ENCODE results near the gene AHCTF1. TPM values are rescaled to one million over a fixed set of nuclear protein-coding genes. Genes with fewer than 3 reads are reported as not detected.

The AHCTF1 gene
- total and polyA plus RNA-seq, 9 of the 15 experiments (the other 6 are each of a cell fraction or from before 2014, with no cell fraction given): 9.4 to 102 (median 47.6) TPM

GRCh38 chr1:246891105-246891504 lies 40.6 kb downstream of the AHCTF1 start:
- no TSS peak for BruUV-seq (replicated peaks)
- peaks cover 5% of the 10 kb centered on the region; the same call in 2 of the 3 replicates for H3K79me2 ChIP-seq (ENCODE audit: control insufficient read depth, insufficient read depth, low read length)
- no peak overlapping the region for H2AFZ ChIP-seq (ENCODE audit: low read depth, low read length)
- in situ Hi-C loops (cut with MboI): no loop called here
- no peak overlapping the region for H3K4me2 ChIP-seq (ENCODE audit: insufficient read depth, low read length)
- FAIRE-seq: no peak
- CTCF ChIA-PET (ENCODE audit: low intra/inter-chr PET ratio): no interaction called here
- H3K4me1 ChIP-seq (replicated peaks in 1 of 2; ENCODE audit: control insufficient read depth in 2 of 2, insufficient read depth in 2 of 2, low read length in 2 of 2): no peaks in the 10 kb centered on the region
- no peak for DNase-seq (ENCODE audit: extremely low read depth in 1 of 4, low spot score in 3 of 4)
- no peak for ATAC-seq
- no peaks in the 10 kb centered on the region for H3K9me1 ChIP-seq (ENCODE audit: control insufficient read depth, insufficient read depth, low read length)
- peaks cover 96% of the 10 kb centered on the region for H3K36me3 ChIP-seq (ENCODE audit: control insufficient read depth, insufficient read depth, low read length)
- H3K9me3 ChIP-seq (replicated peaks; ENCODE audit: control insufficient read depth, insufficient read depth, low read depth, low read length): no peaks in the 10 kb centered on the region
- H3K4me3 ChIP-seq: no peak overlapping the region
- POLR2A ChIA-PET: interaction anchor here (1.1 to 2.0 kb wide), 3 partner anchors 11 to 15 kb away, joined by 4 to 7 read pairs (median 4); no protein-coding TSS in a partner anchor
- H3K9ac ChIP-seq (ENCODE audit: insufficient read depth in 1 of 2, low read depth in 2 of 2, low read length in 2 of 2): no peak overlapping the region
- H3K27ac ChIP-seq (ENCODE audit: extremely low read depth, low read depth, low read length): no peak overlapping the region
- TF ChIP-seq BRD9 (IDR thresholded peaks at IDR 0.05; ENCODE audit: low read depth, partially characterized antibody): no peak
- TF ChIP-seq ELF2 (CRISPR knock-in tag; IDR thresholded peaks at IDR 0.05): no peak
- TF ChIP-seq TRIM28 (IDR thresholded peaks at IDR 0.05): no peak
- TF ChIP-seq TRIM25 (IDR thresholded peaks at IDR 0.05; ENCODE audit: borderline replicate concordance): no peak
- no peak for TF ChIP-seq ZNF24 (IDR thresholded peaks at IDR 0.05)
- no peak for TF ChIP-seq PHF21A (IDR thresholded peaks at IDR 0.05; ENCODE audit: borderline replicate concordance, low read depth)
- no peak for TF ChIP-seq ZNF347 (CRISPR knock-in tag; IDR thresholded peaks at IDR 0.05; ENCODE audit: low read depth)
- no peak for TF ChIP-seq EP300 (IDR thresholded peaks at IDR 0.05; ENCODE audit: low read length)
- H4K20me1 ChIP-seq (replicated peaks; ENCODE audit: control insufficient read depth, insufficient read depth, low read length): no peaks in the 10 kb centered on the region
- H3K27me3 ChIP-seq (ENCODE audit: control insufficient read depth in 2 of 2, insufficient read depth in 2 of 2, low read length in 2 of 2): no peaks in the 10 kb centered on the region
- intact Hi-C loops (cut with micrococcal nuclease): no loop called here

Measured in K562 (cell line).